ENCODE results near the gene CXorf58. TPM values are rescaled to one million over a fixed set of nuclear protein-coding genes. Genes with fewer than 3 reads are reported as not detected.

The CXorf58 gene
- total and polyA plus RNA-seq, 9 of the 15 experiments (the other 6 are each of a cell fraction or from before 2014, with no cell fraction given): 0.10 to 0.27 (median 0.16) TPM; not detected in 3

DNA sequence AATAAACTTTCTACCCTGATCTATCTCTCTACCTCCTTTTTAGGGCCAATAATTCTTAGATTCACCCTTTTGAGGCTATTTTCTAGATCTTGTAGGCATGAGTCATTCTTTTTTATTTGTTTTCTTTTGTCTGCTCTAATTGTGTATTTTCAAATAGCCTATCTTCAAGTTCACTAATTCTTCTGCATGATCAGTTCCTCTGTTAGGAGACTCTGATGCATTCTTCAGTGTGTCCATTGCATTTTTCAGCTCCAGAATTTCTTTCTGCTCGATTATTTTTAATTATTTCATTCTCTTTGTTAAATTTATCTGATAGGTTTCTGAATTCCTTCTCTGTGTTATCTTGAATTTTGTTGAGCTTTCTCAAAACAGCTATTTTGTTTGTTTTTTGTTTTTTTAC lies 11.3 kb downstream of the CXorf58 start (continued):
- TF ChIP-seq TRIM28 (IDR thresholded peaks at IDR 0.05) (0 out of 2 replicates have a peak, but pooled peaks have one; percentile 22), ETV6 (IDR thresholded peaks at IDR 0.05; ENCODE audit: borderline replicate concordance in 1 of 2, low read depth in 2 of 2, low read length in 1 of 2) (no peak), ETV6 (CRISPR knock-in tag; IDR thresholded peaks at IDR 0.05; ENCODE audit: borderline replicate concordance) (no peak)
- TF ChIP-seq, protein P1, sequence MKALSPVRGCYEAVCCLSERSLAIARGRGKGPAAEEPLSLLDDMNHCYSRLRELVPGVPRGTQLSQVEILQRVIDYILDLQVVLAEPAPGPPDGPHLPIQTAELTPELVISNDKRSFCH (CRISPR knock-in tag; IDR thresholded peaks at IDR 0.05): no peak
- TF ChIP-seq, protein P1 (tag; IDR thresholded peaks at IDR 0.05): no peak

- in situ Hi-C loops (cut with MboI): loop anchor here (10.0 kb wide), 1 partner anchor 325 kb away; no protein-coding TSS in a partner anchor
- no peak for FAIRE-seq
- TF ChIP-seq FOSL1 (tag; conservative IDR thresholded peaks at IDR 0.05) (no peak), CTCF (IDR thresholded peaks at IDR 0.05 in 2 of 3, conservative IDR thresholded peaks at IDR 0.05 in 1 of 3; ENCODE audit: insufficient read depth in 2 of 3, low read depth in 1 of 3, low read length in 3 of 3) (0 out of 6 replicates have a peak, but pooled peaks of 2 of the 3 experiments have one; percentile 6 to 17), ZNF280A (IDR thresholded peaks at IDR 0.05; ENCODE audit: low read depth, partially characterized antibody) (no peak), L3MBTL2 (IDR thresholded peaks at IDR 0.05) (no peak), MECOM (CRISPR knock-in tag; IDR thresholded peaks at IDR 0.05) (no peak), RAD21 (CRISPR knock-in tag; conservative IDR thresholded peaks at IDR 0.05 in 1 of 2, IDR thresholded peaks at IDR 0.05 in 1 of 2) (peak in 1 of 2 experiments; percentile 30; a peak in 1 of 4 replicates), SIN3B (IDR thresholded peaks at IDR 0.05; ENCODE audit: low read depth) (no peak), ZNF253 (CRISPR knock-in tag; conservative IDR thresholded peaks at IDR 0.05) (no peak)
- TF ChIP-seq, protein P2, sequence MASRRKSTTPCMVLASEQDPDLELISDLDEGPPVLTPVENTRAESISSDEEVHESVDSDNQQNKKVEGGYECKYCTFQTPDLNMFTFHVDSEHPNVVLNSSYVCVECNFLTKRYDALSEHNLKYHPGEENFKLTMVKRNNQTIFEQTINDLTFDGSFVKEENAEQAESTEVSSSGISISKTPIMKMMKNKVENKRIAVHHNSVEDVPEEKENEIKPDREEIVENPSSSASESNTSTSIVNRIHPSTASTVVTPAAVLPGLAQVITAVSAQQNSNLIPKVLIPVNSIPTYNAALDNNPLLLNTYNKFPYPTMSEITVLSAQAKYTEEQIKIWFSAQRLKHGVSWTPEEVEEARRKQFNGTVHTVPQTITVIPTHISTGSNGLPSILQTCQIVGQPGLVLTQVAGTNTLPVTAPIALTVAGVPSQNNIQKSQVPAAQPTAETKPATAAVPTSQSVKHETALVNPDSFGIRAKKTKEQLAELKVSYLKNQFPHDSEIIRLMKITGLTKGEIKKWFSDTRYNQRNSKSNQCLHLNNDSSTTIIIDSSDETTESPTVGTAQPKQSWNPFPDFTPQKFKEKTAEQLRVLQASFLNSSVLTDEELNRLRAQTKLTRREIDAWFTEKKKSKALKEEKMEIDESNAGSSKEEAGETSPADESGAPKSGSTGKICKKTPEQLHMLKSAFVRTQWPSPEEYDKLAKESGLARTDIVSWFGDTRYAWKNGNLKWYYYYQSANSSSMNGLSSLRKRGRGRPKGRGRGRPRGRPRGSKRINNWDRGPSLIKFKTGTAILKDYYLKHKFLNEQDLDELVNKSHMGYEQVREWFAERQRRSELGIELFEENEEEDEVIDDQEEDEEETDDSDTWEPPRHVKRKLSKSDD (conservative IDR thresholded peaks at IDR 0.05; ENCODE audit: low read length): no peak
These were observed 12.0 kb downstream of the CXorf58 start for GRCh38 chrX:23919706-23920320.

More at GRCh38 chrX:23919706-23920320, 12.0 kb downstream of the CXorf58 start:
- H3K79me2 ChIP-seq (ENCODE audit: control insufficient read depth, insufficient read depth, low read length): no peaks in the 10 kb centered on the region
- H3K27me3 ChIP-seq (ENCODE audit: control insufficient read depth in 2 of 2, insufficient read depth in 2 of 2, low read length in 2 of 2): no peaks in the 10 kb centered on the region
- no peaks in the 10 kb centered on the region for H4K20me1 ChIP-seq (replicated peaks; ENCODE audit: control insufficient read depth, insufficient read depth, low read length)
- no peaks in the 10 kb centered on the region for H3K9me1 ChIP-seq (ENCODE audit: control insufficient read depth, insufficient read depth, low read length)
- DNase-seq (ENCODE audit: extremely low read depth in 1 of 4, low spot score in 3 of 4) (no peak), ATAC-seq (peak; percentile 46; the same call in 2 of the 3 replicates)
- WGBS (ENCODE audit: insufficient coverage, low coverage, missing lambda C conversion rate): 52% methylated on average over 8 of the region's 9 CpGs
- no peaks in the 10 kb centered on the region for H3K36me3 ChIP-seq (ENCODE audit: control insufficient read depth, insufficient read depth, low read length)
- intact Hi-C loops (cut with micrococcal nuclease): no loop called here
- no peaks in the 10 kb centered on the region for H3K9me3 ChIP-seq (replicated peaks; ENCODE audit: control insufficient read depth, insufficient read depth, low read depth, low read length)
- H3K4me3 ChIP-seq: no peak overlapping the region
- no peak overlapping the region for H2AFZ ChIP-seq (ENCODE audit: low read depth, low read length)
- no TSS peak for BruUV-seq (replicated peaks)
- CTCF ChIA-PET (ENCODE audit: low intra/inter-chr PET ratio): no interaction called here
- no peak overlapping the region for H3K9ac ChIP-seq (ENCODE audit: insufficient read depth in 1 of 2, low read depth in 2 of 2, low read length in 2 of 2)
- H3K4me1 ChIP-seq (replicated peaks in 1 of 2; ENCODE audit: control insufficient read depth in 2 of 2, insufficient read depth in 2 of 2, low read length in 2 of 2): no peaks in the 10 kb centered on the region; a peak in 1 of 5 replicates
- POLR2A ChIA-PET: no interaction called here
- H3K4me2 ChIP-seq (ENCODE audit: insufficient read depth, low read length): no peak overlapping the region
- no peak overlapping the region for H3K27ac ChIP-seq (ENCODE audit: extremely low read depth, low read depth, low read length)
